IPS DF 6.9 (cell line): Measurements from ENCODE around the gene C1QTNF4.

ENCODE experiments used
- DNase-seq: peaks from one replicate; pipeline ENCODE4 v3.0.0-alpha.2; 2013; ENCODE audit warnings: low read depth, low spot score
- H3K27ac ChIP-seq: one replicate; pipeline ENCODE4 v1.5.1; 2013; ENCODE audit warnings: low read length, control low read depth
- H3K27me3 ChIP-seq: 2 replicates; pipeline ENCODE4 v1.6.1; 2013; ENCODE audit warnings: mild to moderate bottlenecking, low read length; ENCODE audit not compliant: control insufficient read depth, insufficient read depth
- H3K36me3 ChIP-seq: 2 replicates; pipeline ENCODE4 v1.6.1; 2013; ENCODE audit warnings: low read length; ENCODE audit not compliant: control insufficient read depth, insufficient read depth
- H3K4me1 ChIP-seq: 2 replicates; pipeline ENCODE4 v1.6.1; 2013; ENCODE audit warnings: low read length; ENCODE audit not compliant: control insufficient read depth, insufficient read depth
- H3K4me3 ChIP-seq: 2 replicates; pipeline ENCODE4 v1.5.1; 2013; ENCODE audit warnings: mild to moderate bottlenecking, low read length
- H3K9me3 ChIP-seq: 2 replicates; pipeline ENCODE4 v1.6.1; 2013; ENCODE audit warnings: low read length, inconsistent platforms; ENCODE audit not compliant: control insufficient read depth, insufficient read depth
- WGBS: extraction: QIAGEN DNeasy Blood & Tissue Kit; methylation state at CpG from one replicate; pipeline ENCODE4 v1.1.7; 2013; ENCODE audit warnings: mixed read lengths, missing lambda C conversion rate; ENCODE audit not compliant: insufficient read length, insufficient coverage; 5-methylcytosine and 5-hydroxymethylcytosine counted together

The C1QTNF4 gene

GRCh38 chr11:47593492-47593933, 698 bp downstream of the C1QTNF4 start:
- H3K27ac ChIP-seq: no peak overlapping the region
- no peaks in the 10 kb centered on the region for H3K36me3 ChIP-seq
- no peaks in the 10 kb centered on the region for H3K9me3 ChIP-seq
- DNase-seq: no peak
- peaks cover 3% of the 10 kb centered on the region; the same call in 1 of the 2 replicates for H3K4me1 ChIP-seq
- peak overlapping the region; percentile 71; the same call in 1 of the 2 replicates for H3K4me3 ChIP-seq
- no CpG with 5 or more reads among the region's 6 CpGs for WGBS
- peaks cover 25% of the 10 kb centered on the region; the same call in 1 of the 2 replicates for H3K27me3 ChIP-seq

GRCh38 chr11:47592970-47593369, 1.2 kb downstream of the C1QTNF4 start:
- no peak overlapping the region for H3K27ac ChIP-seq
- no peaks in the 10 kb centered on the region for H3K9me3 ChIP-seq
- WGBS: no CpG with 5 or more reads among the region's 2 CpGs
- no peak for DNase-seq
- peaks cover 25% of the 10 kb centered on the region; the same call in 1 of the 2 replicates for H3K27me3 ChIP-seq
- H3K4me3 ChIP-seq: no peak overlapping the region
- H3K36me3 ChIP-seq: no peaks in the 10 kb centered on the region
- H3K4me1 ChIP-seq: peaks cover 3% of the 10 kb centered on the region; the same call in 1 of the 2 replicates

- no peak for DNase-seq
- no peaks in the 10 kb centered on the region for H3K9me3 ChIP-seq
- no CpG with 5 or more reads among the region's 4 CpGs for WGBS
- H3K27me3 ChIP-seq: peaks cover 25% of the 10 kb centered on the region; the same call in 1 of the 2 replicates
- no peaks in the 10 kb centered on the region for H3K36me3 ChIP-seq
- H3K27ac ChIP-seq: no peak overlapping the region
- H3K4me3 ChIP-seq: no peak overlapping the region
- peaks cover 3% of the 10 kb centered on the region; the same call in 1 of the 2 replicates for H3K4me1 ChIP-seq
Observed at GRCh38 chr11:47592251-47592650, 2.0 kb downstream of the C1QTNF4 start.

GRCh38 chr11:47591764-47592163, 2.4 kb downstream of the C1QTNF4 start:
- H3K27me3 ChIP-seq: peaks cover 25% of the 10 kb centered on the region; the same call in 1 of the 2 replicates
- no CpG with 5 or more reads among the region's 7 CpGs for WGBS

GRCh38 chr11:47589977-47590861, 4.0 kb downstream of the C1QTNF4 start:
- peak overlapping the region; percentile 15; the same call in 1 of the 2 replicates for H3K4me3 ChIP-seq
- H3K9me3 ChIP-seq: no peaks in the 10 kb centered on the region
- WGBS: no CpG with 5 or more reads among the region's 122 CpGs
- no peaks in the 10 kb centered on the region for H3K36me3 ChIP-seq
- H3K4me1 ChIP-seq: peaks cover 3% of the 10 kb centered on the region; the same call in 1 of the 2 replicates
- H3K27me3 ChIP-seq: peaks cover 25% of the 10 kb centered on the region; the same call in 1 of the 2 replicates
- no peak for DNase-seq
- H3K27ac ChIP-seq: no peak overlapping the region

More at GRCh38 chr11:47591764-47592163, 2.4 kb downstream of the C1QTNF4 start:
- H3K4me3 ChIP-seq: no peak overlapping the region
- no peaks in the 10 kb centered on the region for H3K9me3 ChIP-seq
- H3K36me3 ChIP-seq: no peaks in the 10 kb centered on the region
- no peak for DNase-seq
- peaks cover 3% of the 10 kb centered on the region; the same call in 1 of the 2 replicates for H3K4me1 ChIP-seq
- no peak overlapping the region for H3K27ac ChIP-seq

GRCh38 chr11:47589584-47589976, 4.6 kb downstream of the C1QTNF4 start:
- no peaks in the 10 kb centered on the region for H3K36me3 ChIP-seq
- WGBS: no CpG with 5 or more reads among the region's 51 CpGs
- peaks cover 3% of the 10 kb centered on the region; the same call in 1 of the 2 replicates for H3K4me1 ChIP-seq
- no peak for DNase-seq
- no peaks in the 10 kb centered on the region for H3K9me3 ChIP-seq
- H3K4me3 ChIP-seq: peak overlapping the region; percentile 15; the same call in 1 of the 2 replicates
- H3K27ac ChIP-seq: no peak overlapping the region
- peaks cover 20% of the 10 kb centered on the region; the same call in 1 of the 2 replicates for H3K27me3 ChIP-seq

GRCh38 chr11:47589118-47589517, 5.1 kb downstream of the C1QTNF4 start:
- WGBS: no CpG with 5 or more reads among the region's 11 CpGs
- DNase-seq: no peak
- no peaks in the 10 kb centered on the region for H3K9me3 ChIP-seq

GRCh38 chr11:47587723-47588326, 6.4 kb downstream of the C1QTNF4 start:
- Histone ChIP-seq H3K4me1 (peaks cover 3% of the 10 kb centered on the region; the same call in 1 of the 2 replicates), H3K27ac (no peak overlapping the region), H3K4me3 (no peak overlapping the region), H3K27me3 (peaks cover 7% of the 10 kb centered on the region; the same call in 1 of the 2 replicates), H3K9me3 (no peaks in the 10 kb centered on the region), H3K36me3 (peaks cover 11% of the 10 kb centered on the region; the same call in 1 of the 2 replicates)
- DNase-seq: no peak
- WGBS: no CpG with 5 or more reads among the region's 14 CpGs

More at GRCh38 chr11:47589118-47589517, 5.1 kb downstream of the C1QTNF4 start:
- Histone ChIP-seq H3K4me1 (peaks cover 3% of the 10 kb centered on the region; the same call in 1 of the 2 replicates), H3K4me3 (no peak overlapping the region), H3K27me3 (peaks cover 17% of the 10 kb centered on the region; the same call in 1 of the 2 replicates), H3K36me3 (0 out of 2 replicates have a peak, but pooled peaks cover 3% of the 10 kb centered on the region), H3K27ac (no peak overlapping the region)

- Histone ChIP-seq H3K4me3 (no peak overlapping the region), H3K27me3 (peaks cover under 1% of the 10 kb centered on the region; the same call in 1 of the 2 replicates), H3K27ac (no peak overlapping the region), H3K36me3 (peaks cover 12% of the 10 kb centered on the region; the same call in 1 of the 2 replicates), H3K4me1 (peaks cover 3% of the 10 kb centered on the region; the same call in 1 of the 2 replicates), H3K9me3 (no peaks in the 10 kb centered on the region)
- DNase-seq: no peak
- WGBS: no CpG with 5 or more reads among the region's 6 CpGs
Observed at GRCh38 chr11:47587039-47587716, 7.0 kb downstream of the C1QTNF4 start.
